HG02588 (cell line): ENCODE measurements around the gene MORC1.
"Not testable (repeated sequence)": the region's sequence is repeated elsewhere in the genome, so short reads cannot be mapped to it uniquely, and the experiment has no call there.

ENCODE experiments used
- ATAC-seq: cut with Tn5 transposase; IDR thresholded peaks from one replicate; pipeline ENCODE4 v1.9.1; 2021; ENCODE audit warnings: mild to moderate bottlenecking, moderate library complexity; ENCODE audit not compliant: unreplicated experiment

MORC1 gene

DNA sequence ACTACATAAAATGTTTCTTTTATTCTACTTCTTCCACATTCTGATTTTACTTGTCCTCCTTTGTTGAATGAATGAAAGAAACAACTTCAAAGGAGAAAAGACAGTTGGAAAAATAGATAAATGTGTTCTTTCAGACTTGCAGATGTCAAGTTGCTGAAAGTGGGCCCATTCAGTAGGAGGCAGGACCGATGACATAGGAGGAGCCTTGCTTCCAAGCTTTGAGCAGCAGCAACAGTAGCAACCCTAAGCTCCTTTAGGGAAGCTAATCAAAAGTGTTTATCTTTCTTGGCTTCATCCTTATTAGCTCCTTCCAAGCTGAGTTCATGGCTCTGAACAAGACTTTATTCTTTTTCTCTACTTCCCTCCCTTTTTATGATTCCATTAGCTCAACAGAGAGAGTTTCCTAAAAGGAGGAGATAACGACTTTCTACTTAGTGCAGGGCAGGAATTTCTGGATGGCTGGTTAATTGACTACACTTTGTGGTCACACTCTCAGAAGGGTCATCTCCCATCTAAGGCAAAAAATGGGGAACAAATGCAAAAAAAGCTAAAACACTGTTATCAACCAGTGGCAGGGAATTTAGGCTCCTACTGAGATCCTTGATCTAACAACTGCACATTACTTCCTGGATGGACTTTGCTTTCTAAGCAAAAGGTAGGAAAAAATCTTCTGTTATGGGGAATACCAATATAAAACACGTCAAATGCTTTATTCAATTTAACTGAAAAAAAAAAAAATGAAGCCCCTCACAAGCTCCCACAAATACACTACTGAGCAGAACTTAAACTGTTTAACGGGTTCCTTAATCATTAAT, 4.8 kb downstream of the MORC1 start:
- ATAC-seq, result no peak

GRCh38 chr3:109109574-109109973, 8.4 kb downstream of the MORC1 start:
- ATAC-seq, result no peak

- ATAC-seq, result no peak
These were observed 19.8 kb downstream of the MORC1 start for GRCh38 chr3:109098079-109098644.

DNA sequence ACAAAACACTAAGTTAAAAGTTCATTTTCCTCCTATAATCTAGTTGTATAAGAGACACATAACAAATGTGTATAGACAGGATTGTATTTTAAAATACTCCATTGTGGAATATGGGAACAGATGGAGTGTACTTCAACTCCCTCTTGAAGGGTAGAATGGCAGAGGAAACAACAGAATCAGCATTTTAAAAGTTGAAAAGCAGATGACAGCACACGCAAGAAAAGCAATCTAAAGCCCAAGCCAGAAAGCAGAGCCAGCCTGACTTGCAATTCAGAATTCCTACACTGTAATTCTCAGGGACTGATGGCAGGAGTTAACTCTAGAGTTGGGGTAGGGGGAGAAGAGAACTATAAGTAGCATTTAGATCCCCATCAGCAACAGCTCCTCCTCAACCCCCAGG, 22.8 kb downstream of the MORC1 start:
- no peak for ATAC-seq

DNA sequence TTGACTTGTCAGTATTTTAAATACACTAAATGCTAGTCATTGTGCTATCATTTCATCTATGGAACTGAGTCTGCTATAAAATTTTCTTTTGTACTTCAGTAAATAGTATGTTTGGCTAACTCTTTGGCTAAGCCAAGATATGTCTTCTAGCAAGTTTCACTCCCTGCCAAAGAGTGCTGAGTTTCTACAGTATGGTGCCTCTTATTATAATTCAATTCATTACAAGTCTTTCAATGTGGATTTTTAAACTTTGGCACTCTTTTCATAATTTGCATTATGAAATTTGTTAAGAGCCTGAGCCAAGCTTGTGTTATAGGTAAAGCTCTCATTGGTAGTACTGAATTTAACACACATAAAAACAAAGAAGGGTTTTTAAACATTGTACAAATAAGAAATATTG, 24.4 kb downstream of the MORC1 start:
- ATAC-seq, result no peak

DNA sequence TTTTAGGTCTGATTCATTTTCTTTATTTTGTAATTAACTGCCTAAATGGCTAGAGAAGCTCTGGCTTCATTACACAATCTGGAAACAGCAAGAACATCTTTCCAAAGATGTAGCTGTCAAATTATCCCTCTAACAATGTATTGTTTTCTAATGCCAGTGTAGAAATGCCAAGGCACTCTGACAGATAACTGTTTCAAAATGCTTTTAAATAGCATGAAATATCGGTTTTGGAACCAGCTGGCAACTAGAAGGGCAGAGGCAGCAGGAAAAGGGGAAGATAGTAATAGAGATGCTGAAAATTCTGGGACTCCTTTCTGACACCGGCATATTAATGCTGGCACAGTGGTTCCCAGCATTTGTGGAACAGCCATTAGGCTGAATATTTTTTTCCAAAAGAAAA, 26.1 kb downstream of the MORC1 start:
- ATAC-seq, result no peak

DNA sequence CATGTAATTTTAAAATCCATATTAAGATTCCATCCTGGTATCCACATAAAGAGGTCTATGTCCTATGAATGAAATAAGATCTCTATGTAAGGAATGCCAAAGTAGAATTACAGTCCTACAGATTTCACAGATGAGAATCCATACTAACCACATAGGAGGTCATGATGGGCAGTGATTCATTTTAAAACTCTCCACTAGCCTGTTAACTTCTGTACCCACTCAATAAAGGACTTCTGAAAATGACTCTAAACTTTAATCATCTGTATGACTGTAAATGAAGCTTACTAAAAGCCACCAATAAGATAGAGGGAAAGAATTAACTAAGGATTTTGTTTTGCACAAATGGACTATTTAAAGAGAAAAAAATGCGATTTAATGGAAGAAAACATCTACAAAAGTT, 28.7 kb downstream of the MORC1 start:
- no peak for ATAC-seq

GRCh38 chr3:109081746-109082510, 36.0 kb downstream of the MORC1 start:
- ATAC-seq, result peak; percentile 99

- ATAC-seq, result not testable (repeated sequence)
These were observed 37.8 kb downstream of the MORC1 start for GRCh38 chr3:109080090-109080489.

GRCh38 chr3:109073116-109073515, 44.8 kb downstream of the MORC1 start:
- ATAC-seq, result no peak

GRCh38 chr3:109072194-109072593, 45.7 kb downstream of the MORC1 start:
- ATAC-seq, result peak; percentile 61

GRCh38 chr3:109071350-109072142, 46.4 kb downstream of the MORC1 start:
- ATAC-seq, result no peak

GRCh38 chr3:109070211-109070610, 47.7 kb downstream of the MORC1 start:
- ATAC-seq, result no peak

- no peak for ATAC-seq
These were observed 51.1 kb downstream of the MORC1 start for GRCh38 chr3:109066864-109067263.

DNA sequence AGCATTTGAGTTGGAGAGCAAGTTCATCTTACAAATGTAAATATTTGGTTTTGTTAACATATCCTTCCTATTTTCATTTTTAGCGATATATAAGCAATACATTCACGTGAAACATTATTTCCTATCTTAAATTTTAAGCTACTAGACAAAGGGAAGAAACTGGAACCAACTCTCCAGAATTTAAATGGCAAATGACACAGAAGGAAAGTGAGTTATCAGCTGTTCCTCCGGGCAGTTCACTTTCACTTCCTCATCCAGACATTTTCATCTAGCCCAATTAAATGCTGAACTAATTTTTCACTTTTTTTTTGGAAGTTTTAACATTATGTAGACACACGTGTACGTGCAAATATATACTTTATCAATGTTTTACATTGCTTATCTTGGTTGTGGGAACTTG, 58.7 kb downstream of the MORC1 start:
- peak; percentile 62 for ATAC-seq

DNA sequence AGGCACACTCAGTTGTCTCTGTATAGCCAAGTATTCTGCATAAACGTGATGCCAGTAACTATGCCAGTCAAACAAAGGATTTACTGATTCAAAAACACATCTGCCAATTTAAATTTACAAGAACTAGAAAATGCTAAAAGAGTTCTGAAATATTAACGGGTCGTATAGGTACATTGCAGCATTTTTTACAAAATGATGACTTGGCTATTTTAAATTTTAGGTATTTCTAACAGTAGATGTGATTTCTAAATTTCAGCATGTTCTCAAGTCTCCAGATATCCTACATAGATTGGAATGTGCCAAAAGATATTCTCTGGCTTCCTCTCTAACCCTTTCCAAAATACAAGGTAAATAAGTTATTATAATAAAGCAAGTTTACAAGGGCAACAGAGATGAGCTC, 60.3 kb downstream of the MORC1 start:
- no peak for ATAC-seq

GRCh38 chr3:109057056-109057455, 60.9 kb downstream of the MORC1 start:
- no peak for ATAC-seq

DNA sequence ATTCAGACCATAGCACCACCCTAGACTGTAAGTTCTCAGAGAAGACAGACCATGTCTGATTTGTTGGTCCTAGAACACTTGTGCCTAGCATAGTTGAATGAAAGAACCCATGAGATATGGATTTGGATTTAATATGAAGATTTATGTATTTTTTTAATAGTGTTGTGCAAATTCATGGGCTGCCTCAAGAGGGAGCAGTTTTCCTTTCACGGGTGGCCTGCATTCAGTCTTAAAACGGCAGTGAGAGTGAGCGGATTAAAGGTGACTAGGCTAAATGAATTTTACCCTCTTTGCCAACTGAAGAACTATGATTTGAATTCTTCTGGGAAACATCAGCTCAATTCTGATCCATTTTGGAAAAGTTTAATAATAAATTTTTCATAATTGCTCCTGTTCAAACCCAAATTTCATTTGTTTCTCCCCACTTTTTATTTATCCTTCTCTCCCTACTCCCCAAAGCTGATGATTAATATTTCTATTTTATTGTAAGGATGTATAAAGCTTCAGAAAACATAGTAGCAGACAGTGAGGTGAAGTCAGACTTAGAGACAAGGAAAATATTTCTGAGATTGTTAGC, 67.3 kb downstream of the MORC1 start:
- no peak for ATAC-seq

DNA sequence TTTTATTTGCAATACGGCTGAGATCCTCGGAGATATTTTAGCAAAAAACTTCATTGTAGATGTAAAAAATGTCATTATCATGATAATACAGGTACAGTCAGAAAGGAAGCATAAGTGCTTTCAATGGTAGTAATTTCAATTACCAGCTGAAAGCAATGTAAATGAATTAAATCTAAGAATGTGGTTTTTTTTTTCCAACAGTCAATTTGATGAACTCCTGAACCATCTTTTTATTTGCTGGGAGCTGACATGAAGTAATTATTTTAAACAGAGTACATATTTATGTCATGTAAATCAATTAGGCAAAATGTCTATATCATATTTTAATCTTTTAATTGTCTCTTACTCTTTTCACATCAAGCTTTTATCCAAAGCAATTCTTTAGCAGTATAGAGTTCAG, 70.6 kb downstream of the MORC1 start:
- no peak for ATAC-seq

GRCh38 chr3:109045271-109046040, 72.5 kb downstream of the MORC1 start:
- ATAC-seq, result no peak
